GM19043 (cell line): ENCODE results near the gene RNASET2.
"Not testable (repeated sequence)": the region's sequence is repeated elsewhere in the genome, so short reads cannot be mapped to it uniquely, and the experiment has no call there.

ENCODE experiments used
- ATAC-seq: cut with Tn5 transposase; IDR thresholded peaks from one replicate; pipeline ENCODE4 v1.9.1; 2021; ENCODE audit warnings: low read depth; ENCODE audit not compliant: unreplicated experiment

Gene RNASET2

DNA sequence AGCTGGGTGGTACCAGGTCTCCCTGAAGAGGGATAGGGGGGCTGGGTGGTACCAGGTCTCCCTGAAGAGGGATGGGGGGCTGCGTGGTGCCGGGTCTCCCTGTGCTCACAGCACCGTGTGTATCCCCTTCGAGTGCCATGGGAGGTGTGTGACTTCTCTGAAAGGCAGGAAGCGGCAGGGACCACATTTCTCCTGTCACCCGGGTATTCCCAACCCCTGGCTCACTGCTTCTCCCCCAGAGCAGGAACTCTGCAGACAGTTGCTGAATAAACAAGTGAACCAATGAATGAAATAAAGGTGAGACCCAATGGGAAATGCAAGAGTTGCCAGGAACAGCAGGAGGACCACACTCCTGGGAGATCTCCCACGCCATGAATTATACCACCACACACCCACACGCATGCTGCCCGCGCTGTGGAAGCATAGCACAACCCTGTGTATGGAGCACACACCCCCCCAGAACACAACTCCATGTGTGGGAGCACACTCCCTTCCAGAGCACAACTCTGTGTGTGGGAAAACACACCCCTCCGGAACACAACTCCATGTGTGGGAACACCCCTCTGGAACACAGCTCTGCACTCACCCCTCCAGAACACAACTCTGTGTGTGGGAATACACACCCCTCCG is 50.7 kb downstream of the RNASET2 start:
- no peak for ATAC-seq

DNA sequence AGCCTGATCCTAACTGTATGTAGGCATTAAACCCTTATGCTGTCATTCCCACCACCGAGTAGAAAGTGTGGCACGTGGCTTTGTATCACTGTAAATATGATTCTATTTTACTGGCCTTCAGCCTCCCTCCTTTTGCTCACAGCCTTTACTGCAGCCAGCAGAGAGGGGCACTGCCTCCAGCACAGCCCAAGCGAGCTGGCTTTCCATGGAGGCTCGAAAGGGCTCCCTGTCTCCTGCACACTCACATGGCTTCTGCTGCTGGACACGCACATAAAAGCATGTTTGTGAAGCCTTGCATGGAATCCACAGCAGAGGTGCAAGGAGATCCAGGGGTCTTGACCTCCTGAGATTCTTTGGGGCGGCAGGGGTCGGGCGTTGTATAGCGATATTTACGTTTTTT is 51.3 kb downstream of the RNASET2 start:
- ATAC-seq = no peak

DNA sequence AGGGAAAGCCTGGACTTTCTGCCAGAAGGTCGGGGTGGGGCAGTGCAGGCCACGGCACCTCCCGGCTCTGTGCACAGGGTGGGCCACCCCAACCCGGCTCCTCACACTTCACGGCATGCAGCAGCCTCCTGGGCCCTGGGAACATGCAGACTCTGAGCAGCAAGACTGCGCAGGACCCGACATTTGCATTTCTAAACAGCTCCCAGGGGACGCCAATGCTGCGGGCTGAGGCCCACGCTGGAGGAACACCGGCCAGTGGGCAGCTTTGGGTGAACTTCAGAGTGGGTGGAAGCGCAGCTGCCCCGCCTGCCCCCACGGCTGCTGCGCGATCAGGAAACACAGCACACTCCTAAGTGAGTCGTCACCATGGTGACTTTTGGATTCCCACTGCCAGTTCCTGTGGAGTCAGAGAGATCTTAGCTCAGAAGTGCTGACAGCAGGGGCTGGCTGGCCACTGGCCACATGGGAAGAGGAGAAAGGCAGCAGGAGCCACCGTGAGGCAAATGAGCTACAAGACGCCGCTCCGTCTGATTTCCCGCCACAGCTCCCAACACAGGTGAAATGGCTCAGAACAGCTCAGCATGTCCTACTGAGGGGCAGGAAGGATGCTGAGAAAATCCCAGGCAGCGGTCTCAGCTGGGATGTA is 52.1 kb downstream of the RNASET2 start:
- no peak for ATAC-seq

DNA sequence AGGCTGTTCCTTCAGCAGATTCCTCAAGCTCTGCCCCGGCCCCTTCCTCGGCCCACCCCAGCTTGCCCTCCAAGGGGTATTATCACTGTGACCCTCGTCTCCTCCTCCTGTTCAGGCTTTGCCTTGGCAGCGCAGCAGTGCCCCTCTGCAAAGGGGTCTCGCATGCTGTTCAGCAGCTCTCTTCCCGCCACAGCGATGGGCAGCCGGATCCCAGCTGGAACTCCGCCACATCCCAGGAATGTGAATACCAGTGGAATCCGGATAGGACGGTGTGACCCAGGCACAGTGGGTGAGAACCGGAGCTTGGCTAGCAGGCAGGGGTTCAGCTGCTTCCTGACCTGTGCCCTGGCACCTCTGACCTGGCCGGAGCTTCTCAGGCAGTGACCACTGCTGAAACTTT is 52.9 kb downstream of the RNASET2 start:
- no peak for ATAC-seq

DNA sequence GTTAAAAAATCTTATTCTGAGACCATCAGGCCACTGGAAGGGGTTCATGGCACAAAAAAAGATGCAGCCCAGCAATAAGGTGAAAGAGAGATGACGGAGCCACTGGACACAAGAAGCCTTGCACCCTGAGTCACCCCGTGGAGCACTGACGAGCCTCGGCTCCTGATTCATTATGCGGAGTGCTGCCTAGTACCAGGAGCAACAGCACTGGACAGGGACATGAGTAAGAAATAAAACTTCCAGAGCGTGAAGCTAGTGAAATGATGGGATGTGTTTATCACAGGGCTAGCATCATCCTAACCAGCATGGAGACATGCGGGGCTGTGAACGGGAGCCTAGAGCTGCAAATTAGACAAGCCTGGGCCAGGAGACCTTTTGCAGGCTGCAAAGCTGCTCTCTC is 53.3 kb downstream of the RNASET2 start:
- ATAC-seq = no peak

DNA sequence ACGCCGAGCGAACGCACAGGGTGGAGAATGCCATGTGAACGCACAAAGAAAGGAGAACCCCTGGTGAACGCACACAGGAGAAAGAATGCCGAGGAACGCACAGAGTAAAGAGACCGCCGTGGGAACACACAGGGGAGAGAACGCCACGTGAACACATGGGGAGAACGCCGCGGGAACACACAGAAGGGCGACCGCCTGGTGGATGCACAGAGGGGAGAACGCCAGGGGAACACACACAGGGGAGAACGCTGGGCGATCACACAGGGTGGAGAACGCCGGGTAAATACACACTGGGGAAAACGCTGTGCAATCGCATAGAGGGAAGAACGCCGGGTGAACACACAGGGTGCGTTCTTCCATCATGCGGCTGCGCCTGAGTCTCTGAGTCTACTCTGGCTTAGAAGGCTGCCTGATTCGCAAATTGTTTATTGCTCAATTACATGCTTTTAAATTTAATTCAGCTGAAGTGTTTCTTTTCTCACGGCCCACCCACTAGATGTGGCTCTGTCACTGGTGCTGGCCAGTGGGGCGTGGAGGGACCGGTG is 54.1 kb downstream of the RNASET2 start:
- ATAC-seq = no peak

DNA sequence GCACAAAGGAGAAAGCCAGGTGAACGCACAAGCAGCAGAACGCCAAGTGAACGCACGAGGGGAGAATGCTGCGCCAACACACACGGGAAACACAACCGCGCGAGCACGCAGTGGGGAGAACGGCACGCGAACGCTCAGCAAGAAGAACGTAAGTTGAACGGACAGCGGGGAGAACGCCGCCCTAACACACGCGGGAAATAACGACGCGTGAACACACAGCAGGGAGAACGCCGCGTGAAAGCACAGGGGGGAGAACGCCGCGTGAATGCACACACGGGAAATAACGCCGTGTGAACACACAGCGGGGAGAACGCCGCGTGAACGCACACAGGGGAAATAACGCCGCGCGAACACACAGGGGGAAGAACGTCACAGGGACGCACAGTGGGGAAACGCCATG is 54.7 kb downstream of the RNASET2 start:
- no peak for ATAC-seq

DNA sequence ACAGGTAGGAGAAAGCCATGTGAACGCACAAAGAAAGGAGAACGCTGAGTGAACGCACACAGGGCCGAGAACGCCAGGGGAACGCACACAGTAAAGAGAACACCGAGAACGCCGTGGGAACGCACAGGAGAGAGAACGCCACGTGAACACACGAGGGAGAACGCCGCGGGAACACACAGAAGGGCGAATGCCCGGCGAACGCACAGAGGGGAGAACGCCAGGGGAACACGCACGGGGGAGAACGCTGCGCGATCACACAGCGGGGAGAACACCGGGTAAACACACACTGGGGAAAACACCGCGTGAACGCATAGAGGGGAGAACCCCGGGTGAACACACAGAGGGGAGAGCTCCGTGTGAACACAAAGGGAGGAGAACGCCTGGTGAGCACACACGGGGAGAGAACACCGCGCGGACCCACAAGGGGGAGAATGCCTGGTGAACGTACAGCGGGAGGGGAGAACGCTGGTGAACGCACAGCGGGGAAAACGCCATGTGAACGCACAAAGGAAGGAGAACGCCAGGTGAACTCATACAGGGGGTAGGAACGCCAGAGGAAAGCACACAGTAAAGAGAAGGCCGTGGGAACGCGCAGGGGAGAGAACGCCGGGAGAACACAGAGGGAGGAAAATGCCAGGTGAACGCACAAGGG is 55.3 kb downstream of the RNASET2 start:
- ATAC-seq = no peak

DNA sequence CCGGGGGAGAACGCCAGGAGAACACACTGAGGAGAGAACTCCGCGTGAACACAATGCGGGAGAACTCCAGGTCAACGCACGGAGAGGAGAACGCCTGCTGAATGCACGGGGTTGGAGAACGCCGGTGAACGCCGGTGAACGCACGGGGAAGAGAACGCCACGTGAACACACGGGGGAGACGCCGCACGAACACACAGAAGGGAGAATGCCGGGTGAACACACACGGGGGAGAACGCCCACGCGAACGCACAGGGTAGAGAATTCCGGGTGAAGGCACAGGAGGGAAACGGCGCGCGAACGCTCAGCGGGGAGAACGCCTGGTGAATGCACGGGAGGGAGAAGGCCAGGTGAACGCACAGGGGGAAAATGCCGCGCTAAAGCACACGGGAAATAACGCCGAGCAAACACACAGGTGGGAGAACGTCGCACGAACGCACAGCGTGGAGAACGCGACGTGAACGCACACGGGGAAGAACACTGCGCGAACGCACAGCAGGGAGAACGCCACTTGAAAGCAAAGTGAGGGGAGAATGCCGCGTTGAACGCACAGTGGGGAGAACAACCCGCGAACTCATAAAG is 56.1 kb downstream of the RNASET2 start:
- no peak for ATAC-seq

DNA sequence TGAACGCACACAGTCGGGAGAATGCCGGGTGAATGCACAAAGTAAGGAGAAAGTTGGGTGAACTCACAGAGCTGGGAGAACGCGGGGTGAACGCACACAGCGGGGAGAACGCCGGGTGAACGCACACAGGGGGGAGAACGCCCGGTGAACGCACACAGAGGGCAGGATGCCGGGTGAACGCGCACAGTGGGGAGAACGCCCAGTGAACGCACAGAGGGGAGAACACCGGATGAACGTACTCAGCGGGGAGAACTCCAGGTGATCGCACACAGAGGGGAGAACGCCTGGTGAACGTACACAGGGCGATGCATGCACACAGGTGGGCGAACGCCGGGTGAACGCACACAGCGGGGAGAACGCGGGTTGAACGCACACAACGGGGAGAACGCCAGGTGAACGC is 57.4 kb downstream of the RNASET2 start:
- ATAC-seq = no peak

DNA sequence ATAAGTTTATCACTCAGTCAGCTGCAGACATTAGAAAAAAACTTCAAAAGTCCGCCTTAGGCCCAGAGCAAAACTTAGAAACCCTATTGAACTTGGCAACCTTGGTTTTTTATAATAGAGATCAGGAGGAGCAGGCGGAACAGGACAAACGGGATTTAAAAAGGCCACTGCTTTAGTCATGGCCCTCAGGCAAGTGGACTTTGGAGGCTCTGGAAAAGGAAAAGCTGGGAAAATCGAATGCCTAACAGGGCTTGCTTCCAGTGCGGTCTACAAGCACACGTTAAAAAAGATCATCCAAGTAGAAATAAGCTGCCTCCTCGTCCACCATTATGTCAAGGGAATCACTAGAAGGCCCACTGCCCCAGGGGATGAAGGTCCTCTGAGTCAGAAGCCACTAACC is 61.7 kb downstream of the RNASET2 start:
- not testable (repeated sequence) for ATAC-seq

DNA sequence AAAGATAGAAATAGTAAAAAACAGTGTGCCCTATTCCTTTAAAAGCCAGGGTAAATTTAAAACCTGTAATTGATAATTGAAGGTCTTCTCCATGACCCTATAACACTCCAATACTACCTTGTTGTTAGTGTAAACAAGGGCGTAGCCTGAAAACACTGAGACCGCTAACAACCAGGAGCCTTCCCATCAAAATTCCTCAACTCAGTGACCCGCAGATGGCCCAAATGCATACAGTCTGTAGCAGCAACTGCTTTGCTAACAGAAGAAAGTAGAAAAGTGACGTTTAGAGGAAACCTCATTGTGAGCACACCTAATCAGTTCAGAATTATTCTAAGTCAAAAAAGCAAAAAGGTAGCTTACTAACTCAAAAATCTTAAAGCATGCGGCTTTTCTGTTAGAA is 63.9 kb downstream of the RNASET2 start:
- ATAC-seq = not testable (repeated sequence)

DNA sequence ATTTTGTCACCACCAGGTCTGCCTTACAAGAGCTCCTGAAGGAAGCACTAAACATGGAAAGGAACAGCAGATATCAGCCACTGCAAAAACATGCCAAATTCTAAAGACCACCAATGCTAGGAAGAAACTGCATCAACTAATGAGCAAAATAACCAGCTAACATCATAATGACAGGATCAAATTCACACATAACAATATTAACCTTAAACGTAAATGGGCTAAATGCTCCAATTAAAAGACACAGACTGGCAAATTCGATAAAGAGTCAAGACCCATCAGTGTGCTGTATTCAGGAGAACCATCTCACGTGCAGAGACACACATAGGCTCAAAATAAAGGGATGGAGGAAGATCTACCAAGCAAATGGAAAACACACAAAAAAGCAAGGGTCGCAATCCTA is 69.6 kb downstream of the RNASET2 start:
- not testable (repeated sequence) for ATAC-seq

DNA sequence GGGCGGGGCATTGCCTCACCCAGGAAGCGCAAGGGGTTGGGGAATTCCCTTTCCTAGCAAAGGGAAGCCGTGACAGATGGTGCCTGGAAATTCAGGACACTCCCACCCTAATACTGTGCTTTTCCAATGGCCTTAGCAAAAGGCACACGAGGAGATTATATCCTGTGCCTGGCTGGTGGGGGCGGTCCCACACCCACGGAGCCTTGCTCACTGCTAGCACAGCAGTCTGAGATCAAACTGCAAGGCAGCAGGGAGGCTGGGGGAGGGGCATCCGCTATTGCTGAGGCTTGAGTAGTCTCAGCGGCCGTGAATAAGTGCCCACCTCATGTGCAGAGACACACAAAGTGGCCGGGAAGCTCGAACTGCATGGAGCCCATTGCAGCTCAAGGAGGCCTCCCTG is 71.4 kb downstream of the RNASET2 start:
- ATAC-seq = not testable (repeated sequence)

DNA sequence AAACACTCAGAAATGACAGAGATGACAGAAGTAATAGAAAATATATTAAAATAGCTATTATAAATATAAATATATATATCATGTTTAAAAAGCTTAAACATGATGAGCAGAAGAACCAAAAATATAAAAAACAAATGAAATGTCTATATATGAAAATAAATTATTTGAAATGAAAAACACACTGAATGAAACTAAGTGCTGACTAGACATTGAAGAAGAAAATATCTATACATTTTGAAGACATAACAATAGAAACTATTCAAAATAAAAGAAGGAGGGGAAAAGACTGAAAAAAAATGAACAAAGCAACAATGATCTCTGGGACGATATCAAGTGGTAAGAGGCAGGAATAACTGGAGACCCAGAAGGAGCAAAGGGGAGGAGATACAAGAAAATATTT is 76.8 kb downstream of the RNASET2 start:
- no peak for ATAC-seq
